GM19035 (cell line): ENCODE results near the gene GDE1.
"Not testable (repeated sequence)": the region's sequence is repeated elsewhere in the genome, so short reads cannot be mapped to it uniquely, and the experiment has no call there.

ENCODE experiments used
- ATAC-seq: cut with Tn5 transposase; IDR thresholded peaks from one replicate; pipeline ENCODE4 v1.9.1; 2021; ENCODE audit not compliant: unreplicated experiment

Gene GDE1

GRCh38 chr16:19521471-19522396 is at the start of gene GDE1:
Gene GDE1, minus strand, starts transcription at chr16:19522098. Its CDS starts 134 bp downstream, at chr16:19521964.
- peak; percentile 78 for ATAC-seq

- ATAC-seq, result no peak
Measured at GRCh38 chr16:19567560-19567959, 45.7 kb upstream of the GDE1 start.

GRCh38 chr16:19566362-19566761 is 44.5 kb upstream of the GDE1 start:
- no peak for ATAC-seq

GRCh38 chr16:19563377-19563776 is 41.5 kb upstream of the GDE1 start:
- ATAC-seq, result no peak

GRCh38 chr16:19560078-19560477 is 38.2 kb upstream of the GDE1 start:
- ATAC-seq, result no peak

- ATAC-seq, result no peak
Measured at GRCh38 chr16:19559242-19559910, 37.5 kb upstream of the GDE1 start.

- no peak for ATAC-seq
Measured at GRCh38 chr16:19555938-19556771, 34.3 kb upstream of the GDE1 start.

GRCh38 chr16:19555186-19555937 is 33.5 kb upstream of the GDE1 start, which contains the start of gene VPS35L:
Gene VPS35L, plus strand, starts transcription at chr16:19555703. Its CDS starts 27 bp downstream, at chr16:19555730.
- peak; percentile 94 for ATAC-seq

- no peak for ATAC-seq
Measured at GRCh38 chr16:19549673-19550072, 27.8 kb upstream of the GDE1 start.

- ATAC-seq, result no peak
Measured at GRCh38 chr16:19548144-19548543, 26.2 kb upstream of the GDE1 start.

GRCh38 chr16:19543278-19543996 is 21.5 kb upstream of the GDE1 start:
- ATAC-seq, result not testable (repeated sequence)

- ATAC-seq, result no peak
Measured at GRCh38 chr16:19542138-19542821, 20.4 kb upstream of the GDE1 start.

- no peak for ATAC-seq
Measured at GRCh38 chr16:19540241-19540970, 18.5 kb upstream of the GDE1 start.

- no peak for ATAC-seq
Measured at GRCh38 chr16:19532601-19533000, 10.7 kb upstream of the GDE1 start.

GRCh38 chr16:19528666-19529065 is 6.8 kb upstream of the GDE1 start:
- ATAC-seq, result no peak

GRCh38 chr16:19527161-19527560 is 5.3 kb upstream of the GDE1 start:
- ATAC-seq, result no peak

GRCh38 chr16:19525385-19525723 is 3.5 kb upstream of the GDE1 start:
- no peak for ATAC-seq

- ATAC-seq, result no peak
Measured at GRCh38 chr16:19524616-19525384, 2.9 kb upstream of the GDE1 start.
